Activated CD8-positive, alpha-beta memory T cell treated with anti-CD3 and anti-CD28 coated beads, Interleukin-2, amount 50 U/mL, for 24 hours (primary cell): Measurements from ENCODE around the gene SAA4.
"Not testable (repeated sequence)": the region's sequence is repeated elsewhere in the genome, so short reads cannot be mapped to it uniquely, and the experiment has no call there.

ENCODE experiments used
- DNase-seq: peaks from one replicate; pipeline ENCODE4 v3.0.0-alpha.2; 2020; ENCODE audit errors: extremely low read depth

Gene SAA4

GRCh38 chr11:18236664-18237356 is at the start of gene SAA4:
SAA4 (minus strand) TSS chr11:18236802; CDS start chr11:18235926, 876 bp downstream.
- no peak for DNase-seq

GRCh38 chr11:18285841-18286240 is 49.2 kb upstream of the SAA4 start:
- DNase-seq: no peak

GRCh38 chr11:18282626-18283025 is 46.0 kb upstream of the SAA4 start:
- no peak for DNase-seq

- DNase-seq: no peak
Observed at GRCh38 chr11:18280438-18281045, 43.9 kb upstream of the SAA4 start.

GRCh38 chr11:18277565-18278271 is 41.1 kb upstream of the SAA4 start:
- no peak for DNase-seq

GRCh38 chr11:18271206-18271605 is 34.6 kb upstream of the SAA4 start:
- no peak for DNase-seq

- no peak for DNase-seq
Observed at GRCh38 chr11:18270102-18270501, 33.5 kb upstream of the SAA4 start.

- not testable (repeated sequence) for DNase-seq
Observed at GRCh38 chr11:18269252-18269651, 32.6 kb upstream of the SAA4 start.

GRCh38 chr11:18267335-18268133 is 30.9 kb upstream of the SAA4 start:
- DNase-seq: not testable (repeated sequence)

- no peak for DNase-seq
Observed at GRCh38 chr11:18265949-18266348, 29.3 kb upstream of the SAA4 start, which contains the start of gene SAA1. SAA1 (plus strand) TSS chr11:18266264; CDS start chr11:18266888, 624 bp downstream.

- no peak for DNase-seq
Observed at GRCh38 chr11:18264677-18265555, 28.3 kb upstream of the SAA4 start.

GRCh38 chr11:18264035-18264434 is 27.4 kb upstream of the SAA4 start:
- DNase-seq: no peak

- not testable (repeated sequence) for DNase-seq
Observed at GRCh38 chr11:18262681-18263350, 26.2 kb upstream of the SAA4 start.

- no peak for DNase-seq
Observed at GRCh38 chr11:18261721-18262120, 25.1 kb upstream of the SAA4 start.

- DNase-seq: no peak
Observed at GRCh38 chr11:18259259-18259658, 22.7 kb upstream of the SAA4 start.

- DNase-seq: no peak
Observed at GRCh38 chr11:18254781-18255361, 18.3 kb upstream of the SAA4 start.

- no peak for DNase-seq
Observed at GRCh38 chr11:18253778-18254338, 17.3 kb upstream of the SAA4 start.

- DNase-seq: no peak
Observed at GRCh38 chr11:18253233-18253632, 16.6 kb upstream of the SAA4 start.

GRCh38 chr11:18248561-18248960 is 12.0 kb upstream of the SAA4 start, which contains the start of gene SAA2:
SAA2 (minus strand) TSS chr11:18248668; CDS start chr11:18248011, 657 bp downstream.
- no peak for DNase-seq

- DNase-seq: not testable (repeated sequence)
Observed at GRCh38 chr11:18247191-18247581, 10.6 kb upstream of the SAA4 start.
